Mucosa of gallbladder (tissue), 1 donor: ENCODE data around the gene ACP6. TPM values are rescaled to one million over a fixed set of nuclear protein-coding genes. Genes with fewer than 3 reads are reported as not detected.

Experiments
- total RNA-seq: library from RNA; stranded (reverse); gene quantifications from one replicate; pipeline ENCODE4 v1.2.1, GENCODE V29; 2021
- donor health status: DM: no; HTN: no; CAD: no.

Gene ACP6
- total RNA-seq, 1 donor from 2014 or later, result 23.4 TPM

Other genes with a start within 250 kb of the ACP6 start
- 23.6 TPM for gene BCL9, start 129.0 kb downstream of the ACP6 start, total RNA-seq
- gene GJA5, start 90.1 kb upstream of the ACP6 start, total RNA-seq, result 8.8 TPM
- not detected for gene GJA8, start 232.3 kb upstream of the ACP6 start, total RNA-seq